DND-41 (cell line): Measurements from ENCODE around the gene MUTYH.
"Not testable (repeated sequence)": the region's sequence is repeated elsewhere in the genome, so short reads cannot be mapped to it uniquely, and the experiment has no call there.

Source experiments
- ATAC-seq: fragments of 200-7000 bp; cut with Tn5 transposase; 3 replicates; pipeline ENCODE4 v1.9.1; 2021; ENCODE audit warnings: low read depth; ENCODE audit not compliant: insufficient read depth
- DNase-seq: peaks from one replicate; pipeline ENCODE4 v3.0.0-alpha.2; 2020
- H2AFZ ChIP-seq: 2 replicates; pipeline ENCODE4 v1.6.0; 2012; ENCODE audit warnings: low read depth, low read length
- H3K27ac ChIP-seq: 2 replicates; pipeline ENCODE4 v1.5.1; 2012; ENCODE audit warnings: low read length, inconsistent platforms
- H3K27me3 ChIP-seq: fragments of 200-600 bp; sonication (generic); 2 replicates; pipeline ENCODE4 v1.6.0; 2012; ENCODE audit warnings: low read length, mild to moderate bottlenecking, inconsistent platforms; ENCODE audit not compliant: insufficient read depth, poor library complexity
- H3K36me3 ChIP-seq: 2 replicates; pipeline ENCODE4 v1.5.1; 2012; ENCODE audit warnings: low read length, inconsistent platforms; ENCODE audit not compliant: insufficient read depth
- H3K4me1 ChIP-seq: 2 replicates; pipeline ENCODE4 v1.5.1; 2012; ENCODE audit warnings: mild to moderate bottlenecking, low read length; ENCODE audit not compliant: insufficient read depth
- H3K4me2 ChIP-seq: 2 replicates; pipeline ENCODE4 v1.6.0; 2012; ENCODE audit warnings: mild to moderate bottlenecking, moderate library complexity, low read length, inconsistent platforms; ENCODE audit not compliant: insufficient read depth
- H3K4me3 ChIP-seq, 2 experiments: fragments of 200-600 bp in 1 of 2; shearing (Covaris generic) in 1 of 2; 2 replicates each; pipeline ENCODE4 v1.5.1; 2012 to 2016; ENCODE audit warnings: inconsistent platforms in 2 of 2, low read length in 2 of 2, mild to moderate bottlenecking in 2 of 2, low read depth in 1 of 2, moderate library complexity in 1 of 2
- H3K79me2 ChIP-seq: 2 replicates; pipeline ENCODE4 v1.6.0; 2012; ENCODE audit warnings: low read length, inconsistent platforms; ENCODE audit not compliant: insufficient read depth
- H3K9ac ChIP-seq: 2 replicates; pipeline ENCODE4 v1.6.0; 2012; ENCODE audit warnings: low read depth, mild to moderate bottlenecking, inconsistent platforms, low read length, moderate library complexity
- H3K9me3 ChIP-seq: 2 replicates; pipeline ENCODE4 v1.5.1; 2012; ENCODE audit warnings: low read length, moderate library complexity, mild to moderate bottlenecking, inconsistent platforms; ENCODE audit not compliant: insufficient read depth, severe bottlenecking
- H4K20me1 ChIP-seq: 2 replicates; pipeline ENCODE4 v1.6.0; 2012; ENCODE audit warnings: low read length; ENCODE audit not compliant: insufficient read depth
- EZH2 ChIP-seq: IDR thresholded peaks from 3 replicates; pipeline ENCODE4 v1.6.1; 2012; ENCODE audit warnings: borderline replicate concordance, low read depth, mild to moderate bottlenecking, moderate library complexity, low read length, inconsistent platforms; ENCODE audit not compliant: severe bottlenecking
- TF ChIP-seq, protein P1 (sequence below): IDR thresholded peaks from 2 replicates; pipeline ENCODE4 v1.5.1; 2012; ENCODE audit warnings: borderline replicate concordance, low read length, moderate library complexity, mild to moderate bottlenecking; ENCODE audit not compliant: poor library complexity, severe bottlenecking; ENCODE audit errors: extremely low read depth

MUTYH gene

DNA sequence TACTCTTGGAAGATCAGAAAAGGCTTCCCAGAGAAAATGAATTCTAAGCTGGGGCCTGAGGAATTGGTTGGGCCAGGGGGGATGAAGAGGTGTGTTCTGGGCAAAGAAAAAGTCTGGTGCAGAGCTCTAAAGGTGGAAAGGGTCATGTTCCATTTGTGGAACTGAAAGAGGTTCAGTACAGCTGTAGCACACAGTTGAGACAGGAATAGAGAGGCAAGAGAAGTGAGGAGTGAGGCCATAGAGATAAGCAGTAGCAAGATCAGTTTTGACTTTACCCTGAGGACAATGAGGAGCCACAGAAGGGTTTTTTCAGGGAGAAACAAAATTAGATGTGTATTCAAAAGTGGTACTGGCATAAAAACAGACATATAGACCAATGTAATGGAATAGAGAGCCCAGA is 30.3 kb upstream of the MUTYH start:
- no peak overlapping the region for H3K4me2 ChIP-seq
- no peak for DNase-seq
- no peak overlapping the region for H3K27ac ChIP-seq
- H3K4me1 ChIP-seq, result no peaks in the 10 kb centered on the region
- H3K4me3 ChIP-seq, result no peak overlapping the region
- no peaks in the 10 kb centered on the region for H4K20me1 ChIP-seq
- ATAC-seq, result no peak
- H3K27me3 ChIP-seq, result no peaks in the 10 kb centered on the region
- no peaks in the 10 kb centered on the region for H3K36me3 ChIP-seq
- H3K9ac ChIP-seq, result no peak overlapping the region
- H3K9me3 ChIP-seq, result no peaks in the 10 kb centered on the region
- no peaks in the 10 kb centered on the region for H3K79me2 ChIP-seq
- H2AFZ ChIP-seq, result no peak overlapping the region; the same call in 1 of the 2 replicates
- TF ChIP-seq, protein P1, sequence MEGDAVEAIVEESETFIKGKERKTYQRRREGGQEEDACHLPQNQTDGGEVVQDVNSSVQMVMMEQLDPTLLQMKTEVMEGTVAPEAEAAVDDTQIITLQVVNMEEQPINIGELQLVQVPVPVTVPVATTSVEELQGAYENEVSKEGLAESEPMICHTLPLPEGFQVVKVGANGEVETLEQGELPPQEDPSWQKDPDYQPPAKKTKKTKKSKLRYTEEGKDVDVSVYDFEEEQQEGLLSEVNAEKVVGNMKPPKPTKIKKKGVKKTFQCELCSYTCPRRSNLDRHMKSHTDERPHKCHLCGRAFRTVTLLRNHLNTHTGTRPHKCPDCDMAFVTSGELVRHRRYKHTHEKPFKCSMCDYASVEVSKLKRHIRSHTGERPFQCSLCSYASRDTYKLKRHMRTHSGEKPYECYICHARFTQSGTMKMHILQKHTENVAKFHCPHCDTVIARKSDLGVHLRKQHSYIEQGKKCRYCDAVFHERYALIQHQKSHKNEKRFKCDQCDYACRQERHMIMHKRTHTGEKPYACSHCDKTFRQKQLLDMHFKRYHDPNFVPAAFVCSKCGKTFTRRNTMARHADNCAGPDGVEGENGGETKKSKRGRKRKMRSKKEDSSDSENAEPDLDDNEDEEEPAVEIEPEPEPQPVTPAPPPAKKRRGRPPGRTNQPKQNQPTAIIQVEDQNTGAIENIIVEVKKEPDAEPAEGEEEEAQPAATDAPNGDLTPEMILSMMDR, result no peak
- TF ChIP-seq EZH2, result no peak

DNA sequence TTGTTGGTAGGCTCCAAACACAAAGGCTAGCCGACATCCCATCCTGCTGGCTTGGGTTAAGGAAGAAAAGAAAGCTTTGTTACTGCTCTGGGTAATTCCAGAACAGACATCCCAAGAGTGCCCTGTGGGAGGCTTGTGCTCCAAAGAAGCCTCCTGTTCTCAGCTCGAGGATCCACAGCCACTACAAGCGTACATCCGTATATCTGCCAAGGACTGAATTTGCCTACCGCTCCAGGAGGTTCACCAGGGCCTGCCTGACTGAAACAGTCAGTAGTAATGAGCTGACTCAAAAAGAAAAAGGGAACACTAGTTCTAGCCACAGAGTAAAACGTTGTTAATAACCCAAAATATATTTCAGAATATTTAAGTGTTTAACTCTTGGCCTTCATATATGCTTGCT is 24.8 kb upstream of the MUTYH start:
- ATAC-seq, result no peak
- no peak overlapping the region for H3K4me2 ChIP-seq

DNA sequence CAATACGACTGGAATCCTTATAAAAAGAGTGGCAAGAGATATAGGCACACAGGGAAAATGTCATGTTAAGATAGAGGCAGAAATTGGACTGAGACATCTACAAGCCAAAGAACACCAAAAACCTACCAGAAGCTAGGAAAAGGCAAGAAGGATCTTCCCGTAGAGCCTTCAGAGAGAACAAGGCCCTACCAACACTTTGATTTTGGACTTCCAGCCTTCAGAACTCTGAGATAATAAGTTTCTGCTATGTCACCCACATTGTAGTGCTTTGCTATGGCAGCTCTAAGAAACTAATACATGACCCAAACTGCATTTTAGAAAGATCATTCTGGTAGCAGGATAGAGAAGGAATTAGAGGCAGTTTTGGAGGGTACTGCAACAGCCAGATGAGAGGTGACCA is 24.1 kb upstream of the MUTYH start:
- no peak overlapping the region for H2AFZ ChIP-seq
- no peaks in the 10 kb centered on the region for H3K9me3 ChIP-seq
- no peak overlapping the region for H3K4me2 ChIP-seq
- no peaks in the 10 kb centered on the region for H4K20me1 ChIP-seq
- ATAC-seq, result no peak
- TF ChIP-seq, protein P1, result no peak
- no peak for TF ChIP-seq EZH2
- H3K79me2 ChIP-seq, result no peaks in the 10 kb centered on the region
- no peaks in the 10 kb centered on the region for H3K36me3 ChIP-seq
- no peak overlapping the region for H3K27ac ChIP-seq
- no peak for DNase-seq
- H3K4me3 ChIP-seq, result no peak overlapping the region
- no peak overlapping the region for H3K9ac ChIP-seq
- no peaks in the 10 kb centered on the region for H3K27me3 ChIP-seq
- H3K4me1 ChIP-seq, result no peaks in the 10 kb centered on the region

More for the DNA sequence above, 24.8 kb upstream of the MUTYH start:
- Histone ChIP-seq H3K4me3 (no peak overlapping the region), H3K9ac (no peak overlapping the region), H3K79me2 (no peaks in the 10 kb centered on the region), H3K9me3 (no peaks in the 10 kb centered on the region), H3K36me3 (no peaks in the 10 kb centered on the region), H2AFZ (no peak overlapping the region), H4K20me1 (no peaks in the 10 kb centered on the region), H3K27me3 (no peaks in the 10 kb centered on the region), H3K27ac (no peak overlapping the region), H3K4me1 (no peaks in the 10 kb centered on the region)
- TF ChIP-seq, protein P1, result no peak
- DNase-seq, result no peak

DNA sequence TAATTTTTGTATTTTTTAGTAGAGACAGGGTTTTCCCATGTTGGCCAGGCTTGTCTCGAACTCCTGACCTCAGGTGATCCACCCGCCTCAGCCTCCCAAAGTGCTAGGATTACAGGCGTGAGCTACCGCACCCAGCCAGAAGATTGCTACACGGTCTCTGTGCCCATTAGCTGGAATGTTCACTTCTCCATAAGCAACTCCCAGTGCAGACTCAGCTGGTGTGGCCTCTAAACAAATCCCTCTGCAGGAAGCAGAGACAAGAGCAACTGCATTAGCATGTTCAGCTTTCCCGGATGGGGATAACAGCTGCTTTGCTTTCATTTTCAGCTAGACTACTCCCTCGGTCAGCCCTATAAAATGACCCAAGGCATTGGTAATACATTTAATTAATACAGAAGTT is 20.7 kb upstream of the MUTYH start:
- not testable (repeated sequence) for ATAC-seq, H3K36me3 ChIP-seq, H4K20me1 ChIP-seq, H3K9me3 ChIP-seq, H3K4me2 ChIP-seq, DNase-seq, H3K4me3 ChIP-seq, H3K27ac ChIP-seq, H3K79me2 ChIP-seq, H3K9ac ChIP-seq, H3K4me1 ChIP-seq, H2AFZ ChIP-seq, H3K27me3 ChIP-seq
